Astrocyte (in vitro differentiated cells and primary cell): ENCODE measurements around the gene PCDHA5. TPM values are rescaled to one million over a fixed set of nuclear protein-coding genes. Genes with fewer than 3 reads are reported as not detected.

Source experiments
- DNase-seq: peaks from one replicate; pipeline ENCODE4 v3.0.0-alpha.2; 2010; ENCODE audit warnings: low read depth
- FAIRE-seq: peaks from 2 replicates; lab custom pipeline; 2011; peaks lifted over from hg19 to GRCh38; lab: Jason Lieb, UNC
- H2AFZ ChIP-seq: 2 replicates; pipeline ENCODE4 v1.6.0; 2012; ENCODE audit warnings: low read depth, low read length, inconsistent platforms
- H3K27ac ChIP-seq: 2 replicates; pipeline ENCODE4 v1.5.1; 2011; ENCODE audit warnings: low read depth, low read length, inconsistent platforms
- H3K27me3 ChIP-seq: 2 replicates; pipeline ENCODE4 v1.6.0; 2011; ENCODE audit warnings: low read length, inconsistent platforms; ENCODE audit not compliant: insufficient read depth
- H3K36me3 ChIP-seq: 2 replicates; pipeline ENCODE4 v1.5.1; 2011; ENCODE audit warnings: low read length, inconsistent platforms; ENCODE audit not compliant: insufficient read depth
- H3K4me1 ChIP-seq: 2 replicates; pipeline ENCODE4 v1.5.1; 2011; ENCODE audit warnings: low read length, inconsistent platforms; ENCODE audit not compliant: insufficient read depth
- H3K4me2 ChIP-seq: 2 replicates; pipeline ENCODE4 v1.6.0; 2012; ENCODE audit warnings: low read length, inconsistent platforms
- H3K4me3 ChIP-seq: 2 replicates; pipeline ENCODE4 v1.5.1; 2011; ENCODE audit warnings: low read depth, mild to moderate bottlenecking, low read length, inconsistent platforms; ENCODE audit not compliant: insufficient read depth
- H3K79me2 ChIP-seq: 2 replicates; pipeline ENCODE4 v1.6.0; 2012; ENCODE audit warnings: mild to moderate bottlenecking, low read length, inconsistent platforms; ENCODE audit not compliant: insufficient read depth
- H3K9ac ChIP-seq: 2 replicates; pipeline ENCODE4 v1.6.0; 2012; ENCODE audit warnings: mild to moderate bottlenecking, low read length, inconsistent platforms
- H3K9me3 ChIP-seq: 2 replicates; pipeline ENCODE4 v1.5.1; 2012; ENCODE audit warnings: low read depth, mild to moderate bottlenecking, low read length, inconsistent platforms; ENCODE audit not compliant: insufficient read depth
- H4K20me1 ChIP-seq: 2 replicates; pipeline ENCODE4 v1.6.0; 2012; ENCODE audit warnings: low read length, inconsistent platforms; ENCODE audit not compliant: insufficient read depth
- H3K27ac Mint-ChIP-seq: one replicate; pipeline ENCODE4 v1.8.0; 2021; ENCODE audit warnings: mild to moderate bottlenecking, mixed read lengths; ENCODE audit not compliant: unreplicated experiment
- H3K27me3 Mint-ChIP-seq: one replicate; pipeline ENCODE4 v1.8.0; 2021; ENCODE audit warnings: low read depth, mixed read lengths; ENCODE audit not compliant: unreplicated experiment
- H3K36me3 Mint-ChIP-seq: one replicate; pipeline ENCODE4 v1.8.0; 2021; ENCODE audit warnings: low read depth, mixed read lengths; ENCODE audit not compliant: unreplicated experiment
- H3K4me1 Mint-ChIP-seq: one replicate; pipeline ENCODE4 v1.8.0; 2021; ENCODE audit warnings: low read depth, mixed read lengths; ENCODE audit not compliant: unreplicated experiment
- H3K4me3 Mint-ChIP-seq: one replicate; pipeline ENCODE4 v1.8.0; 2021; ENCODE audit warnings: mild to moderate bottlenecking, moderate library complexity, mixed read lengths; ENCODE audit not compliant: unreplicated experiment
- H3K9me3 Mint-ChIP-seq: one replicate; pipeline ENCODE4 v1.8.0; 2021; ENCODE audit warnings: mild to moderate bottlenecking, mixed read lengths; ENCODE audit not compliant: unreplicated experiment
- EZH2 ChIP-seq: IDR thresholded peaks from 2 replicates; pipeline ENCODE4 v1.6.1; 2012; ENCODE audit warnings: mild to moderate bottlenecking, low read length, inconsistent platforms; ENCODE audit not compliant: insufficient read depth
- total RNA-seq: library from RNA; stranded (reverse); gene quantifications from 2 replicates; pipeline ENCODE4 v1.2.1, GENCODE V29; 2021
- TF ChIP-seq, protein P1 (sequence below): IDR thresholded peaks from 2 replicates; pipeline ENCODE4 v1.5.1; 2011; ENCODE audit warnings: low read depth, mild to moderate bottlenecking, inconsistent platforms, low read length, moderate library complexity; ENCODE audit not compliant: insufficient read depth

PCDHA5 gene
- total RNA-seq, 1 donor from 2014 or later, result 1.7 TPM

DNA sequence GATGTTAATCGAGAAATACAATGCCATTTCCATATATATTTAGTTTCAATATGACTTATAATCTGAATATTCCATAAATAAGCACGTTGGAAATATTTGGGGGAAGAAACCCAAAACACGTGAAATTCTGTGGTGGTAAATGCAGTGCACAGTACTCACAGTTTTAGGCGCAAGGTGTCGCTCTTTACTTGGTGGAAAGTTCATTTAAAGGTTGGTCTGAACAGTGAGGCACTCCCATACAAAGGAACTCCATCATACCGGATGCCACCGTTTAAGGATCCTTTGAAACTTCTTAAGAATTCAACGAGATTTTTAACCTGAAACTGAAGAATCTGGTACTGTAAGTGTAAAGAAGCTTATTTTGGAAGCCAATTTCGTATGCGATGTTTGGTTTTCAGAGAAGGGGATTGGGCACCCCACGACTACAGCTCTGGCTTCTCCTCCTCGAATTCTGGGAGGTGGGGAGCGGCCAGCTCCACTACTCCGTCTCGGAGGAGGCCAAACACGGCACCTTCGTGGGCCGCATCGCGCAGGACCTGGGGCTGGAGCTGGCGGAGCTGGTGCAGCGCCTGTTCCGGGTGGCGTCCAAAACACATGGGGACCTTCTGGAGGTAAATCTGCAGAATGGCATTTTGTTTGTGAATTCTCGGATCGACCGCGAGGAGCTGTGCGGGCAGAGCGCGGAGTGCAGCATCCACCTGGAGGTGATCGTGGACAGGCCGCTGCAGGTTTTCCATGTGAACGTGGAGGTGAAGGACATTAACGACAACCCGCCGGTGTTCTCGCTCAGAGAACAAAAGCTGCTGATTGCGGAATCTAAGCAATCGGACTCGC lies 47.5 kb downstream of the PCDHA5 start, which contains the start of gene PCDHA11:
Gene PCDHA11, plus strand, starts transcription at position 237 of the 834 bp plus-strand sequence. Its CDS starts 147 bp downstream, at position 384.
- Mint-ChIP-seq H3K9me3 (no peaks in the 10 kb centered on the region), H3K27me3 (no peaks in the 10 kb centered on the region), H3K36me3 (peaks cover 8% of the 10 kb centered on the region), H3K4me1 (no peaks in the 10 kb centered on the region), H3K27ac (peak within 1 kb of the TSS; percentile 34), H3K4me3 (peak within 1 kb of the TSS; percentile 89)
- Histone ChIP-seq H3K9me3 (peaks cover 5% of the 10 kb centered on the region), H3K4me3 (no peak within 1 kb of the TSS), H3K4me2 (no peak within 1 kb of the TSS), H3K4me1 (no peaks in the 10 kb centered on the region), H3K27me3 (no peaks in the 10 kb centered on the region), H3K36me3 (no peaks in the 10 kb centered on the region), H3K27ac (no peak within 1 kb of the TSS), H3K9ac (no peak within 1 kb of the TSS), H2AFZ (no peak within 1 kb of the TSS), H4K20me1 (no peaks in the 10 kb centered on the region), H3K79me2 (no peaks in the 10 kb centered on the region)
- TF ChIP-seq, protein P1, sequence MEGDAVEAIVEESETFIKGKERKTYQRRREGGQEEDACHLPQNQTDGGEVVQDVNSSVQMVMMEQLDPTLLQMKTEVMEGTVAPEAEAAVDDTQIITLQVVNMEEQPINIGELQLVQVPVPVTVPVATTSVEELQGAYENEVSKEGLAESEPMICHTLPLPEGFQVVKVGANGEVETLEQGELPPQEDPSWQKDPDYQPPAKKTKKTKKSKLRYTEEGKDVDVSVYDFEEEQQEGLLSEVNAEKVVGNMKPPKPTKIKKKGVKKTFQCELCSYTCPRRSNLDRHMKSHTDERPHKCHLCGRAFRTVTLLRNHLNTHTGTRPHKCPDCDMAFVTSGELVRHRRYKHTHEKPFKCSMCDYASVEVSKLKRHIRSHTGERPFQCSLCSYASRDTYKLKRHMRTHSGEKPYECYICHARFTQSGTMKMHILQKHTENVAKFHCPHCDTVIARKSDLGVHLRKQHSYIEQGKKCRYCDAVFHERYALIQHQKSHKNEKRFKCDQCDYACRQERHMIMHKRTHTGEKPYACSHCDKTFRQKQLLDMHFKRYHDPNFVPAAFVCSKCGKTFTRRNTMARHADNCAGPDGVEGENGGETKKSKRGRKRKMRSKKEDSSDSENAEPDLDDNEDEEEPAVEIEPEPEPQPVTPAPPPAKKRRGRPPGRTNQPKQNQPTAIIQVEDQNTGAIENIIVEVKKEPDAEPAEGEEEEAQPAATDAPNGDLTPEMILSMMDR, result no peak
- TF ChIP-seq EZH2, result no peak
- no peak for FAIRE-seq
- no peak for DNase-seq

DNA sequence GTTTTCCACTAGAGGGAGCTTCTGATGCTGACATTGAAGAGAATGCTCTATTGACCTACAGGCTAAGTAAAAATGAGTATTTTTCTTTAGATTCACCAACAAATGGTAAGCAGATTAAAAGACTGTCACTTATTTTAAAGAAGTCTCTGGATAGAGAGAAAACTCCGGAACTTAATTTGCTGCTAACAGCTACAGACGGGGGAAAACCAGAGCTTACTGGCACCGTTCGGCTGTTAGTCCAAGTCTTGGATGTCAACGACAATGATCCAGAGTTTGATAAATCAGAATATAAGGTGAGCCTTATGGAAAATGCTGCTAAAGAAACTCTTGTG lies 48.1 kb downstream of the PCDHA5 start:
- H3K27ac Mint-ChIP-seq, result no peak overlapping the region
- H3K27me3 Mint-ChIP-seq, result no peaks in the 10 kb centered on the region
- no peak overlapping the region for H3K4me2 ChIP-seq

More for the DNA sequence above, 48.1 kb downstream of the PCDHA5 start:
- FAIRE-seq (no peak), DNase-seq (no peak)
- H3K36me3 Mint-ChIP-seq, result peaks cover 8% of the 10 kb centered on the region
- no peaks in the 10 kb centered on the region for H3K4me1 ChIP-seq
- no peaks in the 10 kb centered on the region for H3K36me3 ChIP-seq
- H2AFZ ChIP-seq, result no peak overlapping the region
- peak overlapping the region; percentile 89 for H3K4me3 Mint-ChIP-seq
- peaks cover 4% of the 10 kb centered on the region for H3K4me1 Mint-ChIP-seq
- H3K9me3 ChIP-seq, result peaks cover 5% of the 10 kb centered on the region
- H3K27ac ChIP-seq, result no peak overlapping the region
- H3K27me3 ChIP-seq, result no peaks in the 10 kb centered on the region
- no peaks in the 10 kb centered on the region for H4K20me1 ChIP-seq
- TF ChIP-seq EZH2, result no peak
- TF ChIP-seq, protein P1, result no peak
- H3K9ac ChIP-seq, result no peak overlapping the region
- H3K4me3 ChIP-seq, result no peak overlapping the region
- H3K79me2 ChIP-seq, result no peaks in the 10 kb centered on the region
- H3K9me3 Mint-ChIP-seq, result no peaks in the 10 kb centered on the region
